H1 (cell line): ENCODE data around the gene SMOC2. TPM values are rescaled to one million over a fixed set of nuclear protein-coding genes. Genes with fewer than 3 reads are reported as not detected.

Source experiments
- CTBP2 ChIP-seq: IDR thresholded peaks from 2 replicates; pipeline ENCODE4 v1.7.0; 2011; ENCODE audit warnings: borderline replicate concordance, mild to moderate bottlenecking, moderate library complexity, mixed read lengths, low read length; ENCODE audit not compliant: insufficient read depth, insufficient read length
- polyA plus RNA-seq, 7 experiments: library from polyadenylated mRNA; depleted of rRNA in 3 of 7; stranded (reverse) in 5 of 7; unstranded in 2 of 7; fragments of >200 nt in 5 of 7; fragments of 200-250 nt in 2 of 7; gene quantifications; 1 replicate in 5 of 7; 2 replicates in 1 of 7; 4 replicates in 1 of 7; pipeline versions ENCODE4 v1.2.1 to v1.2.3, GENCODE V29; 2011 to 2013; ENCODE audit warnings: missing spikeins in 2 of 7, mixed read lengths in 2 of 7
- total RNA-seq: library from RNA; stranded (reverse); fragmentation: NEBNext Ultra II Directional; extraction: Animal tissue kit (Norgen Biotek cat#: 25700); gene quantifications from 2 replicates; pipeline ENCODE4 v1.2.1, GENCODE V29; 2021

The SMOC2 gene
- total and polyA plus RNA-seq, 2 of the 8 experiments (the other 6 are each of a cell fraction or from before 2014, with no cell fraction given): 7.7 to 8.5 TPM

DNA sequence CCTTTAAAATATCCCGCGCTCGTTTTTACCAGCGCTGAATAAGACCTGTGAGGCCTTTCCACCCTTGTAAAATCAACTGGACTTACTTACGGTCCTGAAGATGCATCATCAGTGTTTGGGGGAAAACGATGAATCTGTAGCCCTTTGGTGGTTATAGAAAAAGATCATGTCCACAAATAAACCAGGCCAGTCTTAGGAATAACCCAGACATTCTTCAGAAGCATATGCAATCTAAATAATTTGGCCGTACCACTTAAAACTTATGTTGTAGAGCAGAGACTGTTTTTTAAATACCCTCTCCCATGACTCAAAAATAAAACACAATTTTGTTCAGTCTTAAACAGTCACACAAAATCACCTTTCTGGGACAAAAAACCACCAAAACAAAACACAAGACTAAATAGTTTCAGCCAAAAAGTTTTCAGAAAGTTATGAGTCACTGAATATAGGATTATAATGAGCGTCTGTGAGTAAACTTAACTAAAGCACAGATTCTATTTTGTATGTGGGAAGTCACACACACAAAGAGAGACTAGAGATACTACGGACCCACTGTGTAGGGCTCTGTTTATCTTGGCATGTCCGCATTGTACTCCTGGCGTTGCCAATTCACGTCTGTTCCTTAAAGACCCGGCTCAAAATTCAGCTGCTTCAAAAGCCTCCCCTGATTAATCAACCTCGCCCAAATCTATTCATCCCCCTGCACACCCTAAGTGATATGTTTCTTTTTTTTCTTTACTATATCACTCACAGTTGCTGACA lies 26.5 kb upstream of the SMOC2 start (continued):
- no peak for TF ChIP-seq CTBP2
